ENCODE data around the gene RPL27. TPM values are rescaled to one million over a fixed set of nuclear protein-coding genes. Genes with fewer than 3 reads are reported as not detected.
A peak's percentile ranks its signal among the peaks of the same experiment; 100 is the strongest.

RPL27 gene
- total and polyA plus RNA-seq, 2 of the 13 experiments (the other 11 are each of a cell fraction or from before 2014, with no cell fraction given) = 1,585 to 5,840 TPM

- TF ChIP-seq E2F1 (CRISPR knock-in tag; IDR thresholded peaks at IDR 0.05) = no peak
- TF ChIP-seq HNF4A (CRISPR knock-in tag; IDR thresholded peaks at IDR 0.05) = no peak
- TF ChIP-seq SOX6 (IDR thresholded peaks at IDR 0.05) = no peak
- no peak for TF ChIP-seq SOX6 (CRISPR knock-in tag; IDR thresholded peaks at IDR 0.05)
- TF ChIP-seq ZNF20 (CRISPR knock-in tag; IDR thresholded peaks at IDR 0.05) = no peak
- peak; percentile 50 for TF ChIP-seq PHF20 (CRISPR knock-in tag; IDR thresholded peaks at IDR 0.05)
- TF ChIP-seq RERE (CRISPR knock-in tag; IDR thresholded peaks at IDR 0.05; ENCODE audit: low read depth) = no peak
- TF ChIP-seq BCLAF1 (IDR thresholded peaks at IDR 0.05) = no peak
- TF ChIP-seq ZNF276 (CRISPR knock-in tag; IDR thresholded peaks at IDR 0.05; ENCODE audit: low read depth) = no peak
- TF ChIP-seq KLF6 (CRISPR knock-in tag; IDR thresholded peaks at IDR 0.05) = 0 out of 2 replicates have a peak, but pooled peaks have one; percentile 23
- TF ChIP-seq MXD3 (CRISPR knock-in tag; IDR thresholded peaks at IDR 0.05) = 0 out of 2 replicates have a peak, but pooled peaks have one; percentile 28
- TF ChIP-seq ZNF350 (CRISPR knock-in tag; IDR thresholded peaks at IDR 0.05; ENCODE audit: borderline replicate concordance, low read depth) = peak; percentile 73; the same call in 1 of the 2 replicates
- TF ChIP-seq ZUFSP (CRISPR knock-in tag; IDR thresholded peaks at IDR 0.05; ENCODE audit: borderline replicate concordance) = no peak
- no peak for TF ChIP-seq ZNF160 (CRISPR knock-in tag; IDR thresholded peaks at IDR 0.05)
Measured at GRCh38 chr17:43020789-43021740, 22.8 kb downstream of the RPL27 start (continued).

All from HepG2 (cell line).